RPMI7951 (cell line): ENCODE results near the gene SLC17A2. TPM values are rescaled to one million over a fixed set of nuclear protein-coding genes. Genes with fewer than 3 reads are reported as not detected.
A peak's percentile ranks its signal among the peaks of the same experiment; 100 is the strongest.

Experiments
- DNase-seq: peaks from one replicate; pipeline ENCODE4 v3.0.0-alpha.2; 2012; ENCODE audit warnings: low read depth
- total RNA-seq: library from RNA; depleted of rRNA; stranded (reverse); fragments of >200 nt; shearing (Covaris generic); gene quantifications from 2 replicates; pipeline ENCODE4 v1.2.3, GENCODE V29; 2014

The SLC17A2 gene
- total RNA-seq, 1 experiment from 2014 or later: not detected

DNA sequence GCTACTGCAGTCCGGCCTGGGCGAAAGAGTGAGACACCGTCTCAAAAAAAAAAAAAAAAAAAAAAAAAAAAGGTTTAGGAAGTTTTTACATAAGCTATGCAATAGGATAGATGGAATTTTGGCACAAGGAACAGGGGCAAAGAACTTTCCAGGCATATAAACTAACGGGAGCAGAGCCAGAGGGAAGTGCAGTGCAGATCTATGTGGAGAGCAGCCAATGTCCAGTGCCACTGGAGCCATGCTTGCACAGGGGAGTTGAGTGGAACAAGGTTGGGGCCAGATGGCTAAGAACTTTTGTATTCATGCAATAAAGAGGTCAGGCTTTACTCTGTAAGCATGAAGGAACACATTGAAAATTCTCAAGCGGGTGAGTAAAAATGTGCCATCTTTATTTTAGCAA, 10.8 kb downstream of the SLC17A2 start:
- DNase-seq: no peak

DNA sequence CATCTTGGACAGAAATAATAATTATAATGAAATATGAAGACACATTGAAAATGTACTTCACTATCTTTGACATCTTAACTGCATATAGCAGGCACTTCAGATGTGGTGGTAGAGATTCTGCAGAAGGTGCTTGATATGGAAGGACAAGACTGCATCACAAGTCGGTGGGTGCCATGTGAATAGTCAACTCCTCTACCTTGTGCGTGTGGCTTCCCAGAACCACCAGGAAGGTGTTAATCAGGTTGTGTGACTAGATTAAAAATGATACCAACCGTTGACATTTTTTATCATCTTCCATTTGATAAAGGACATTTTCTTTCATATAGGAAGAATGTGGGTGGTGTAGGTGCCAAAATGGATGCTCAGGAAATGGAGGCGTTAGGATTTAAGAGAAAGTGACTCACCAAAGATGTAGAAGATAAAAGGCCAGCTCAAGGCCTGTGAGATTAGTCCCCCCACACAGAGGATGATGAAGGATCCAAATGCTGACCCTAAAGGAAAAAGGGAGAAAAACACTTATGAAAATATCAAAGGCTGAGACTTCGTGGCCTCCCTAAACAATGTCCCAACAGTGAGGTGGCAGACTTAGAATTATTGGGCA, 12.3 kb downstream of the SLC17A2 start:
- no peak for DNase-seq

DNA sequence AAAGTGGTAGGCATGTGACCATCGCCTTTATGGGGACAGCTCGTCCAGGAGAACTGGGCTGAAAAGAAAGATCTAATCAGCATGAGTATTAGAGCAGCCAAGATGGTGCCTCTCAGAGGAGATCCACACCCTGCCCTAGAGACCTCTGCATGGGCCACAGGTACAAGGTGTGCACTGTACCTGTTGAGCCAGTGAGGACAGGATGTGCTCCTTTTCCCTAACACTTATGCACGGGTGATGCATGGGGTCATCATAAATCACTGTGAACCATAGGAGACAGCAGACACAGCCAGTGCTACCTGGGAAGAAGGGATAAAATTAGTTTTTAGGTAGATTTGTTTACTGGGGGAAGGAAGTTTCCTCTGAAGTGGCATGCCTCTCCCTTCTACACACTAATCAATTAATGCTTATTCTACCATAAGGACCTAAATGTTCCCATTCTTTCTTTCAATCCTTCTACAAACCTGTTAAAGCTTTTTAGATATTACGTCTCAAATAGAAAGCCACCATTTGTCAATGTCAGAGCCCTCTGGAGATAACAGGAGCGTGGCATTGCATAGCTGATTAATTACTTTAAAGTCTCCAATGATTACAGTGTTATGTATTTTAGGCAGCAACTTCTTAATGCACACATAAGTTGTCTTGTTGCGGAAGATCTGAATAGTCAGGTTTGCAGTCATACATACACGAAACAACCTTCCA, 13.6 kb downstream of the SLC17A2 start:
- DNase-seq: no peak

DNA sequence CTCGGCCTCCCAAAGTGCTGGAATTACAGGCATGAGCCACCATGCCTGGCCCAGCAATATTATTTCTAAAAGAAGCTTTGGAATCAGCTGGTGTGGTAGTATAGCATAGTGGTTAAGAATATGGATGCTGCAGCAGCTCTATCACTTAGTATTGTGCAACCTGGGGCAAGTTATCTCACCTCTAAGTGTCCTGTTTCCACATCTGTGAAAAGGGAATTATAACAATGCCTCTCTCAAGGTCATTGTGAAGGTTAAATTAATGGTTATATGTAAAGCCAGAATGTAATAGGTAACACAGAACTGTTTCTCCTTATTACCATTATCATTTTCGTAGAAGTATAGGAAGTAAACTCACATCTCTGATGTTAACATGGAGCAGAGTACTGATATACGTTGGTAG, 14.2 kb downstream of the SLC17A2 start:
- DNase-seq: no peak

DNA sequence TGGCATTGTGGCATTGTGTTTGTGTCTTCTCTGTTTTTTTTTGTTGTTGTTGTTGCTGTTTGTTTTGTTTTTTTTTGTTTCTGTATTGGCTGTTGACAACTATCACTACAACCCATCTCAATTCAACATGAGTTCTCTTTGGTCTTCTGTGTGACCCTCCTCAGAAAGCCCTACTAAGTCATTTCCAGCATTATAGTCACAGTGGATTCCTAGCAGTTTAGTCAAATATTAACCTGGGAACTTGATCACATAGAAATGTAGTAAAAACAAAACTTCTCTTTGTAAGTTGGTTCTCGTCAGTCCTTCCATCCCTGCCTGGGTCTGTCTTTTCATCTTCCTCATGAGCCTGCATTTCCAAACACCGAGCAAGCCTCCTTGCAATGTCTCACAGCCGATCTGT, 16.8 kb downstream of the SLC17A2 start:
- DNase-seq: no peak

DNA sequence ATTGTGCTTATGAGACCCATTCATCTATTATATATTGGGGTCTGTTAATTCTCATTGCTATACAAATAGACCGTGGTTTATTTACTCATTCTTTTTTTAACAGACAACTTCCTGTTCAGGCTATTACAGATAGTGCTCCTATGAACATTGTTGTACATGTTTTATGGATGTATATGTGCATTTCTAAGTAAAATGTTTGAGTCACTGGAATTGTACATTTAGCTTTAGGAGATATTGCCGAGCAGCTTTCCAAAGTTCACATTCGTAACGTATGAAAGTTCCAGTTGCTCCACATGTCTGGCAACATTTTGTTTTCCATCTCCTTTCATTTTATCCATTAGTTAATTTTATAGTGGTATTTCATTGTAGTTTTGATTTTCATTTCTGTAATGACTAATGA, 19.1 kb downstream of the SLC17A2 start:
- no peak for DNase-seq

DNA sequence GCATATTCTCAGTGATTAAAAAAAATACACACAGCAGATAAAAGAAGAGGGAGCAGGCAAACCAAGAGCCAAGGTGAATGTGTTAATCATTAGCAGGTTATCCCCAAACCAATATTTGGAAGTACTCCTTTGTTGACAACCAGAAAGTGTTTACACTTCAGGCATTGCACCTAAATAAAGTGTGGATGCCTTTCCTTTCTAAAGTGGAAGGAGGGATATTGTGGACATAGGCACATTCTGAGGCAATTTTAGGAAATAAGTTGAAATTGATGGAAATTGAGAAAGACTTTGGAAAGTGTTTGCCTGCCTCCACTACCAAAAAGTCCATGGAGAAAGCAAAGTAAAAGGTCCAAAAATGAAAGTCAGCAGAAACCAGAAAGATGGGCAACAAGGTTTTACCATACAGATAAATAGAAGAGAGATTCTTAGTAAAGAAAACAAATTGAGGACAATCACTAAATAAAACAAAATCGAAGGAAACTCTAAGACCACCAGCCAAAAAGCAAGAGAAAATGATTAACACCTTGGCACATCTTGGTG, 22.9 kb downstream of the SLC17A2 start:
- DNase-seq: no peak

DNA sequence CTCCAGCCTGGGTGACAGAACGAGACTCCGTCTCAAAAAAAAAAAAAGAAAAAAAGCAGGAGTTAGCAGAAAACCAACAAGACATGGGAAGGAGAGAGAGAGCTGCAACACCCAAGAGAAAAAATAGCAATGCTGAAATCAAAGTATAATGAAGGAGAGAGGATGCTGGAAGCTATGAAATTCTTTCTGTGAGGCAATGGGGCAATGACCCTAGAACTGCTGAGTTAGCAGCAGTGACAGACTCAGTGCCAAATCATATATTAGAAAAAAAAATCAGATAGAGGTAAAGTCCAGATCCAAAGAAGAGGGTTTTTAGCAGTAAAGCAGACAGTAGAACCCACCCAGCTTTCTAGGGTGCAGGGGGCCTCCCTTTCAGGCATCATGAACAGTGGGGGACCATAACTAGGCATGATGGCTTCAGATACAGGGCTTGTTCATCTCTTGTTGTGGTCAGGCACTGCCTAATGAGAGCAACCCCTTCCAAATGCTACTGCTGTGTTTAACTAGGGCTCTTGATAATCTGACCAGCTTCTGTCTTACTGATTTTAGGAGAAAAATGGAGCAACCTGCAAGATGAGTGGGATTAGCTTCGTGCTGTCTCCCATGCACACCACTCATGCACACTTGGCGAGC, 26.9 kb downstream of the SLC17A2 start:
- DNase-seq: no peak

DNA sequence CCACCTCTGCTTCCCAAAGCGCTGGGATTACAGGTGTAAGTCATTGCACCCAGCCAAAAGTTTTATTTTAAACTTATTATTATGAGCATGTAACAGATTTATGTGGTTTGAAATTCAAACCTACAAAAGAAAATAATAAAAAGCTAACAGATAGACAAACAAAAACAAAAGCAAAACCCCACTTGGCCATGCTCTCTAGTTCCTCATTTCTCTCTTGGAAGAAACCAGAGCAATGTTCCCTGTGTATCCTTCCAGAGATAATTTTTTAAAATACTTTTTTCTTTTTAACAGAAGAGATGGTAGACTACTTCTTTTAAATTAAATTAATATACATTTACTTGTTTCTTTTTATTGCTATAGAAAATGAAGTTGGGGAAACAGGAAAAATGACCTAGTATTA, 28.4 kb downstream of the SLC17A2 start:
- DNase-seq: no peak

DNA sequence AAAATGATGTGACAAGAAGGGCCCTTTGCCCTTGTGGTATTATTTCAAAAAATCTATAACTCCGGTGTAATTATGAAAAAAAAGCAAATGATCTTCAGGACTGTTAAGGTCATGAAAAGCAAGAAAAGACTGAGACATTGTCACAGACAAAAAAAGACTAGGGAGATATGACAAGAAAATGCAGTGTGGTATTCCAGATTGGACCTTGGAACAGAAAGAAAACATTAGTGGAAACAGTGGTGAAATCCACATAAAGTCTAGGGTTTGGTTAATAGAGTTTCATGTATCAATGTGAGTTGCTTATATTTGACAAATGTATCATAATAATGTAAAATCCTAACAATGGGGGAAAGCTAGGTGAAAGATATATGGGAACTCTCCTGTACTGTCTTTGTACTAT, 29.6 kb downstream of the SLC17A2 start:
- DNase-seq: no peak

DNA sequence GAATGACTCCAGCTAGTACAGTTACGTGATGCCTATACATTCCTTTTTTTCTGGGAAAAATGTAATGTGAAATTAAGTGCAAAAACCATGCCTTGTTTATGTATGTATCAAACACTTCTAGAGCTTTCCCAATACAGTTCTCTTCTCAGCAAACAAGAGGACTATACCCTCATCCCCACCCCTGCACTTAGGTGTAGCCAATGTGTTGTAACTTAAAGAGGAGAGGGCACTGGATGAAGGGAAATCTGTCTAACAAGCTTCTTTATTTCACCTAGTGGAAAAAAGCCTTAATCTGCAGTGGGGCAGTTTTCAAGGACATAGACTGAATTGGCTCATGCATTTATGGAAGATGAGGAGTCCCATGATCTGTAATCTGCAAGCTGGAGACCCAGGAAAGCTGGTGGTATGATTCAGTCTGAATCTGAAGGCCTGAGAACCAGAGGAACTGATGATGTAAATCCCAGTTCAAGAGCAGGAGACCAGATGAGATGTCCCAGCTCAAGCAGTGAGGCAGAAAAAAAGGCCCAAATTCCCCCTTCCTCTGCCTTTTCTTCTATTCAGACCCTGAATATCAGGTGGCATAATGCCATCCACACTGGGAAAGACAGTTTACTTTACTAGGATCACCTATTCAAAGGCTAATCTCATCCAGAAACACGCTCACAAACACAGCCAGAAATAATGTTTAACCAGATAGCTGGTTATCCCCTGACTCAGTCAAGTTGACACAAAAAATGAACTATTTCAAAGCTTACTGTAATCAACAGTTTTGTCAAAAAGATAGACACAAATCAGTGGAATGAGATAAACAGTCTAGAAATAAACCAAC, 30.7 kb downstream of the SLC17A2 start:
- DNase-seq: no peak

DNA sequence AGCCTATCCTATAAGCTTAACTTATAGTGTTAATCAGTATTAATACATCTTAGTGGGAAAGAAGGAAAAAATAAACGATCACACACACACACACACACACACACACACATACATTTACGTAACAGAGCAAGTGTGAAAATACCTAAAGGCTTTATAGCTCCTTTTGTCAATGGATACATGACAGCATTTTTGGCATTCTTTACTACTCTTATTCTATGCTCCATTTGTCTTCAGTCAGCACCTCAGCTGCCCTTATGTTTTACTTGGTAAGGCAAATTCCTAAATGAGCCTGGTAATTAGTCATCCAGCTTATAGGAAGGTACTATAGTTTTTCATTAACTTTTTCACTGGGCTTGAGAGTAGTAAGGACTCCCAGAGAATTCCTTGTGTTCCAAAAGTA, 31.4 kb downstream of the SLC17A2 start:
- DNase-seq: no peak

DNA sequence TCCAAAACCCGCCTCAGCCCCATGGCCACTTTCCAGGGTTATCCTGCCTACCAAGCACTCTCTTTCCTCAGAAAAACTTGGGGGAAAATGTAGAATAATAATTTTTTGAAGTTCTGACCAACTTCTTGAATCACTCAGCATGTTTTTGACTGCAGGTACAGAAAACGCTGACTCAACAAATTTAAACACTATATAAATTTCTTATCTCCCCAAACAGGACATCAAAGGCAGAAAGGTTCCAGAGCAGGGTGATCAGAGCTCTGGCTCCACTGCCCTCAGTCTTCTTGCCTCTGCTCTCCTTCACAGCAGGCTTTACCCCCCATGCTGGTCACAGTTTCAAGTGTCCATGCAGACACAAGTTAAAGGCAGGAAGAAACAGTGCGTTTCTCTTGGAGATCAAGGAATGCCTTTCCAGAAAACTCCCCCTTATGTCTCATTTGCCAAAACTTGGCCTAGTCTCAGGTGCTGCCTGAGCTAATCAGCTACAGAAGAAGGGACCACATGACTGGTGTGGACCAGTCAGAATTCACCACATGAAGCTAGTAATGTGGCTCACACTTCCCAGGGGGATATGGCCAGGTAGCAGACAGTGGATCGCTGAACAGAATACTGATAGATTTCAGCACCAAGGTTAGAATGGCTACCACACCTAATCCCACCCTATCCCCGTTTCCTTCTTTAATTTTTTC, 32.1 kb downstream of the SLC17A2 start:
- DNase-seq: no peak

DNA sequence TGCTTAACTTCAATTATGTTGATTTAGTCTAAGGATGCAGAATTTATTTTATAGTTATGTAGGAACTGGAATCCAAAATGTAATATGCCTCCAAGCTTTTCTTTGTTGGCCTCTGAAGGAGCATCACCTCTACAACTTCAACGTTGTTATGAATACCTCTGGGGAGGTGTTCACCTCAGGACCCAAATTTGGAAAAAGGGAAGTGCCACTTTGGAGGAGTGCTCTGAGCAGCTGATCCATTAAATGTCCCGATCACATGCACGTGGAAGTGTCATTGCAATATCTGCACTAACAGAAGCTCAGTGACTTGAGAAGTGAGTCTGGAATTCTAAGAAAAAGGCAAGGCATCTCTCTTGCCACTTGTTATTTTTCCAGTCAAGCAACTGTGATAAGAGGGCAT, 34.2 kb downstream of the SLC17A2 start:
- no peak for DNase-seq

DNA sequence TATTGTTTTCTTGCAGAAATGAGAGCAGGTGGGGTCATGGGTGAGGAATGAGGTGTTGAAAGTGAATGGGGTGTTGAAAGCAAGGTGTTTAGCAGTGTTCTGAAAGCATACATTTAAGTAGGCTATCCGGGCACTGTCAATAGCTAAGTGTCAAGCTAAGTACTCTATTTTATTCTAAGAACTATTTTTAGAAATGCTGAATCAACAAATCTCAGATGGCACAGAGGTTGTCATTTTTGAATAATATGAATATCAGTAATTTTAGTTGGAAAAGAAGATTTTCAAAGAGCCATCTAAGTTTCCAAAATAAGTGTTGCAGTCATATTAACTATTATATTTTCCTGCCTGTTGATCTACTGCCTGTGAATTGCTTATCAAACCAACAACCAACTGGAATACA, 34.7 kb downstream of the SLC17A2 start:
- DNase-seq: no peak

DNA sequence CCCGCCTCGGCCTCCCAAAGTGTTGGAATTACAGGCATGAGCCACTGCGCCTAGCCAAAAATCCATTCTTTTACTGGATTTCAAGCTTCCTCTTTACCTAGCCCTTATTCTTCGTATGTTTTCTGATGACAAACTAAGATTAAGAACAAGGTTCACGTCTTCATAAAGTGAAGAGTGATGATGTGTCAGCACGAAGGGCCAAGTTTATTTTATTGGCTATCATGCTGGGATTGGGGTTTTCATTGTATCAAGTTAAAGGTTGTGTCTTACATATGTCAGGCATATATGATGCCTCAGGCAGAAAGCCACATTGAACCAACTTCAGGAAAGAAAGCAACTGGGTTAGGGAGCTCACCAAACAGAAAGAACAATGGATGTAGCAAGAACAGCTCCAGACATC, 36.7 kb downstream of the SLC17A2 start:
- peak; percentile 9 for DNase-seq

DNA sequence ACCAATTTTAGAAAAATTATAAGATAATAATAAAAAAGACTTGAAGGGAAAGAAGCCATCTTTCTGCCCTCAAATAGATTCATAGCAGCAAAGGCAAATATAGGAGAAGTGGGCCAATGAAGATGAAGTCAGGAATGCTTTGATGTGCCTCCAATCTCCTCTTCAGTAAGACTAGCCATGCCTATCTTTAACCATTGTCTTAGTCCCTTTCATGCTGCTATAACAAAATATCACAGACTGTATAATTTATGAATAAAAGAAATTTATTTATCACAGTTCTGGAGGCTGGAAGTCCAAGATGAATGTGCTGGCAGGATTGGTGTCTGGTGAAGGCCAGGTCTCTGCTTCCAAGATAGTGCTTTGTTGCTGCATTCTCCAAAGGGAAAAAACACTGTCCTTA, 37.6 kb downstream of the SLC17A2 start:
- no peak for DNase-seq

DNA sequence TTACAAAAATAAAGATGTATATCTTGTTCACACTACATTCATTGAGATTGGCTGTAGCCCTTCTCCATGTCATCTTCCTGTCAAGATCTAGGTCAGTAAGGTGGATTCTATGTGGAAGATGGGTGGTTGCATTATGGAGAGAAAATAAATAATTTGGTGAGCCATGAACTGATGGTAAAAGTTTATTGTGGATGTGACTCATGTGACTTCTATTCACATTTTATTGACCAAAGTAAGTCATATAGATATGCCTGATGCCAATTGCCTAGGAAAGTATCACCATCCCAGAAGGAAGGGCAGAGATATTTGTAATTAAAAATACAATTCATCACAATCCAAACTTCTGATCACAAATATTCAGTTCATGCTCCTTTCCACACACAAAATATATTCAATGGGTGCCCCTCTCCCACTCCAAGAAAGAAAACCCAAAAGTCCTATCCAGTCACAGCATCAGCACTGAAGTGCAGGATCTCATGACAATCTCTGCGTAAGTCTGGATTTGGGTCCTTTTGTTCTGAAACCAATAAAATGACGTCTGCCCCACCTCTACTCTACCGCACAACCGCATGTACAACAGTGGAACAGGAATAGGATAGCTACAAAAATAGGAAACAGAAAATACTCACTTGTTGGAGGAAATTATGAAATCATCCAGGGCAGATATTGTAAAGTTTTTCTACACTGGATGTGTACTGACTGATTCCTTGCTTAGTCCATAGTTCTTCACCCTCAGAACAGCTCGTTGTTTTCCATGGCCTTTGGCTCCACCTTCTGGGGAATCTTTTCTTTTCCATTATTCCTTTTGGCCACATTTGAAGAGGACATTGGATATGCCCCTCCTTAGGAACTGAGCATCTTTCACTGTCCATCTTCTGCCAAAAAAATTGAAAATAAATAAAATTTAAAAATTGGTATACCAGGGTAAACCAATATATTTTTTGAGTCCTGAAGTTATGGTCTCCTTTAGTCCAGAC, 40.3 kb downstream of the SLC17A2 start:
- DNase-seq: peak; percentile 50

DNA sequence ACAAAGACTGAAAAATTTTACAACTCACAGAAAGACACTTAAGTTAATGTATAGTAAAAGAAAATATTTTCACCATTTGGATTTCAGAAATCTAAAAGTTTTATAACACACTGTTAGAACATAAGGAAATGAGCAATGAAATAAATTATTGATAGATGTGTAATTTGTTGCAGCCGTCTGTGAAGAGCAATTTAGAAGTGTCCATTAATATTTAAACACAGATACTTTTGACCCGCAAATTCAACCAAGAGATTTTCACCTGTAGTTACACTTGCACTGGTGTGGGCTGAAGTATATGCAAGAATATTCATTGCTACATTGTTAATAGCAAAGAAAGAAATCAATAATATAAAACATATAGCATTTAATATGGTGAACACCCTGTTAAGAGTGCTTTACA, 41.9 kb downstream of the SLC17A2 start:
- no peak for DNase-seq

DNA sequence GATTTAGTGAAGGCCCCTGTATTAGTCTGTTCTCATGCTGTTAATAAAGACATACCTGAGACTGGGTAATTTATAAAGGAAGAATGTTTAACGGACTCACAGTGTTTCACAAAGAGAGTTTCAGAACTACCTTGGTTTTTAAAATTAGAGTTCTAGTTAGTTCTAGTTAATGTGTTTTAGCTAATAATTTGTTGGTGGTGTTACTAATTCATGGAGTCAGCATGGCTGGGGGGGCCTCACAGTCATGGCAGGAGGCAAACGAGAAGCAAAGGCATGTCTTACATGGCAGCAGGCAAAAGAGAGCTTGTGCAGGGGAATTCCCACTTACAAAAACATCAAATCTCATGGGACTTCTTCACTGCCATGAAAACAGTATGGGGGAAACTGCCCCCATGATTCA, 44.4 kb downstream of the SLC17A2 start:
- no peak for DNase-seq
